A549 (cell line): ENCODE data around the gene FASTK. TPM values are rescaled to one million over a fixed set of nuclear protein-coding genes. Genes with fewer than 3 reads are reported as not detected.
A peak's percentile ranks its signal among the peaks of the same experiment; 100 is the strongest.

Source experiments
- ATAC-seq, 2 experiments: fragments of 200-7000 bp in 1 of 2; fragments of >200 bp in 1 of 2; cut with Nextera tagmentation in 1 of 2; cut with Tn5 transposase in 1 of 2; 3 replicates each; pipeline versions ENCODE4 v1.8.0 to v1.9.1; 2018 to 2020; ENCODE audit warnings: mild to moderate bottlenecking in 1 of 2, moderate library complexity in 1 of 2
- CTCF ChIA-PET: fragments of 300-600 bp; sonication (Branson Sonifier 250); formaldehyde crosslinking; extraction: SDS; loops from one replicate; lab custom pipeline; 2021; ENCODE audit warnings: antibody characterized with exemption, inconsistent platforms; lab: Yijun Ruan, JAX
- POLR2A ChIA-PET: fragments of 350-600 bp; formaldehyde crosslinking; extraction: SDS; loops from one replicate; lab custom pipeline; 2021; ENCODE audit warnings: antibody characterized with exemption, inconsistent platforms; lab: Yijun Ruan, JAX
- DNase-seq, 2 experiments: peaks; one replicate each; pipeline versions ENCODE4 v3.0.0 to v3.0.0-alpha.2; 2011 to 2016; ENCODE audit warnings: low read depth in 1 of 2, low spot score in 1 of 2
- FAIRE-seq: peaks from 2 replicates; lab custom pipeline; 2011; peaks lifted over from hg19 to GRCh38; lab: Jason Lieb, UNC
- H3K27ac ChIP-seq, 2 experiments: fragments of >200 bp; sonication (Bioruptor Twin); formaldehyde crosslinking; 3 replicates each; pipeline ENCODE4 v1.5.1; 2016 to 2017
- H3K4me1 ChIP-seq: fragments of >200 bp; sonication (Bioruptor Twin); formaldehyde crosslinking; 3 replicates; pipeline ENCODE4 v1.6.1; 2016
- H3K4me2 ChIP-seq: fragments of >200 bp; sonication (Bioruptor Twin); formaldehyde crosslinking; 3 replicates; pipeline ENCODE4 v1.6.1; 2016
- H3K4me3 ChIP-seq: fragments of >200 bp; sonication (Bioruptor Twin); formaldehyde crosslinking; 3 replicates; pipeline ENCODE4 v1.5.1; 2016
- H3K9me3 ChIP-seq: fragments of >200 bp; sonication (Bioruptor Twin); formaldehyde crosslinking; 3 replicates; pipeline ENCODE4 v1.6.1; 2016
- ATOH8 ChIP-seq: fragments of 250-450 bp; sonication (Bioruptor Pico); IDR thresholded peaks from 2 replicates; pipeline ENCODE4 v1.5.0; 2020; ENCODE audit warnings: low read depth, mild to moderate bottlenecking, moderate library complexity
- CBX2 ChIP-seq: fragments of 200-600 bp; sonication (generic); IDR thresholded peaks from 2 replicates; pipeline ENCODE4 v1.6.1; 2016; ENCODE audit warnings: low read depth, mild to moderate bottlenecking, borderline replicate concordance
- CBX8 ChIP-seq: fragments of 200-600 bp; sonication (generic); IDR thresholded peaks from 2 replicates; pipeline ENCODE4 v1.6.1; 2016
- EP300 ChIP-seq, 2 experiments: fragments of >200 bp; sonication (Bioruptor Twin); formaldehyde crosslinking; IDR thresholded peaks; 2 replicates in 1 of 2; 3 replicates in 1 of 2; pipeline ENCODE4 v1.6.1; 2016 to 2017
- GATA3 ChIP-seq: IDR thresholded peaks from 2 replicates; pipeline ENCODE4 v1.6.1; 2012; ENCODE audit warnings: borderline replicate concordance
- HDAC2 ChIP-seq: fragments of 200-600 bp; sonication (generic); IDR thresholded peaks from 2 replicates; pipeline ENCODE4 v1.6.1; 2016
- HMGXB4 ChIP-seq: fragments of 250-450 bp; sonication (Bioruptor Pico); IDR thresholded peaks from 2 replicates; pipeline ENCODE4 v1.5.0; 2021; ENCODE audit warnings: mild to moderate bottlenecking, moderate library complexity, borderline replicate concordance
- HOXB13 ChIP-seq: fragments of 250-450 bp; sonication (Bioruptor Pico); IDR thresholded peaks from 2 replicates; pipeline ENCODE4 v1.5.0; 2020; ENCODE audit warnings: low read depth, mild to moderate bottlenecking, moderate library complexity
- JUN ChIP-seq, 2 experiments: fragments of >200 bp; sonication (Bioruptor Twin); formaldehyde crosslinking; IDR thresholded peaks; 2 replicates in 1 of 2; 3 replicates in 1 of 2; pipeline ENCODE4 v1.6.1; 2016 to 2017
- JUNB ChIP-seq: fragments of >200 bp; sonication (Bioruptor Twin); formaldehyde crosslinking; IDR thresholded peaks from 2 replicates; pipeline ENCODE4 v1.6.1; 2016
- MAZ ChIP-seq: fragments of 150-350 bp; IDR thresholded peaks from 2 replicates; pipeline ENCODE4 v1.6.1; 2014; ENCODE audit warnings: antibody characterized with exemption, low read depth, low read length, borderline replicate concordance
- PHF8 ChIP-seq: fragments of 200-600 bp; sonication (generic); IDR thresholded peaks from 2 replicates; pipeline ENCODE4 v1.6.1; 2016; ENCODE audit warnings: low read depth, mild to moderate bottlenecking, antibody characterized with exemption, moderate library complexity, borderline replicate concordance
- POLR2A ChIP-seq: IDR thresholded peaks from 2 replicates; pipeline ENCODE4 v1.6.1; 2012; ENCODE audit warnings: mild to moderate bottlenecking, low read length
- POLR2AphosphoS2 ChIP-seq: conservative IDR thresholded peaks from 2 replicates; pipeline ENCODE4 v1.6.1; 2012; ENCODE audit warnings: low read length, improper control_type of control experiment, inconsistent platforms
- RAD21 ChIP-seq, 2 experiments: fragments of >200 bp in 1 of 2; sonication (Bioruptor Twin) in 1 of 2; formaldehyde crosslinking in 1 of 2; IDR thresholded peaks in 1 of 2; conservative IDR thresholded peaks in 1 of 2; 2 replicates in 1 of 2; 3 replicates in 1 of 2; pipeline ENCODE4 v1.6.1; 2012 to 2018; ENCODE audit warnings: inconsistent platforms in 1 of 2
- RFX5 ChIP-seq: fragments of 450-650 bp; IDR thresholded peaks from 2 replicates; pipeline ENCODE4 v1.7.1; 2014; ENCODE audit warnings: antibody characterized with exemption, mild to moderate bottlenecking, moderate library complexity
- RNF2 ChIP-seq: fragments of 200-600 bp; sonication (generic); IDR thresholded peaks from 2 replicates; pipeline ENCODE4 v1.6.1; 2016; ENCODE audit warnings: low read depth, mild to moderate bottlenecking, antibody characterized with exemption, moderate library complexity, borderline replicate concordance
- SMC3 ChIP-seq: fragments of >200 bp; sonication (Bioruptor Twin); formaldehyde crosslinking; IDR thresholded peaks from 3 replicates; pipeline ENCODE4 v1.6.1; 2018; ENCODE audit warnings: inconsistent platforms
- SREBF2 ChIP-seq: fragments of 450-650 bp; IDR thresholded peaks from 2 replicates; pipeline ENCODE4 v1.6.1; 2014; ENCODE audit warnings: mild to moderate bottlenecking, moderate library complexity
- TFCP2L1 ChIP-seq: fragments of 250-450 bp; sonication (Bioruptor Pico); IDR thresholded peaks from 2 replicates; pipeline ENCODE4 v1.5.0; 2021; ENCODE audit warnings: mild to moderate bottlenecking
- ZSCAN20 ChIP-seq: fragments of 250-450 bp; sonication (Bioruptor Pico); IDR thresholded peaks from 2 replicates; pipeline ENCODE4 v1.8.0; 2022; ENCODE audit warnings: mild to moderate bottlenecking, moderate library complexity
- WGBS: methylation state at CpG from one replicate; pipeline ENCODE4 v1.1.6; 2017; ENCODE audit errors: missing lambda C conversion rate; 5-methylcytosine and 5-hydroxymethylcytosine counted together
- polyA plus RNA-seq, 4 experiments: library from polyadenylated mRNA; depleted of rRNA in 3 of 4; stranded (reverse); fragments of >200 nt; fragmentation: RNase III in 1 of 4; extraction: RNeasy Plus Mini Kit Qiagen cat#74134 plus additional on column Dnase treatment in 1 of 4; gene quantifications; 2 replicates in 3 of 4; 3 replicates in 1 of 4; pipeline ENCODE4 v1.2.3, GENCODE V29; 2011 to 2017
- TF ChIP-seq, protein P1 (sequence below): fragments of >200 bp; sonication (Bioruptor Twin); formaldehyde crosslinking; IDR thresholded peaks from 3 replicates; pipeline ENCODE4 v1.5.1; 2016
- TF ChIP-seq, protein P2 (sequence below): fragments of >200 bp; sonication (Bioruptor Twin); formaldehyde crosslinking; IDR thresholded peaks from 2 replicates; pipeline ENCODE4 v1.6.1; 2016

FASTK gene
- polyA plus RNA-seq, 2 of the 4 experiments (the other 2 are of a cell fraction) = 38.5 to 72.4 TPM

DNA sequence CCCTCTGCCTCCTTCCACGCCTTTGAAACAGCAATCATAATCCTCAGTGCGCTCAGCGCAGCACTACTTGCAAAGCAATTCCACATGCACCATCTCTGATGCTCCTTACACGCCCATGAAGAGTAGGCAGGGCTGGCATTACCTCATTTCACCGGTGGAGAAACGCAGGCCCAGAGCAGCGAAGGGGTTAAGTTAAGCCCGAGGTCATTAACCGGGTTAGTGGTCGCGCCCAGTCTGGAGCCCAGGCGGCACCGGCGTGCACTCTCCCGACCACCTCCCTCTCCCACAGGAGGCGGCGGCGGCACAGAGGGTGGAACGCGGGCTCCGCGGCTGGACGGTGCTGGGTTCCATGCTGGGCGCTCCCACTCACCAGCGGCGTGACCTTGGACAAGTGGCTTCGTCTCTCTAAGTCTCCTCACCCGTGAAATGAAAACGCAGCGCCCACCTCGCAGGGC lies 515 bp downstream of the FASTK start:
- FAIRE-seq = no peak
- ATAC-seq = peak; percentile 1 to 11; a peak in 3 of 6 replicates

DNA sequence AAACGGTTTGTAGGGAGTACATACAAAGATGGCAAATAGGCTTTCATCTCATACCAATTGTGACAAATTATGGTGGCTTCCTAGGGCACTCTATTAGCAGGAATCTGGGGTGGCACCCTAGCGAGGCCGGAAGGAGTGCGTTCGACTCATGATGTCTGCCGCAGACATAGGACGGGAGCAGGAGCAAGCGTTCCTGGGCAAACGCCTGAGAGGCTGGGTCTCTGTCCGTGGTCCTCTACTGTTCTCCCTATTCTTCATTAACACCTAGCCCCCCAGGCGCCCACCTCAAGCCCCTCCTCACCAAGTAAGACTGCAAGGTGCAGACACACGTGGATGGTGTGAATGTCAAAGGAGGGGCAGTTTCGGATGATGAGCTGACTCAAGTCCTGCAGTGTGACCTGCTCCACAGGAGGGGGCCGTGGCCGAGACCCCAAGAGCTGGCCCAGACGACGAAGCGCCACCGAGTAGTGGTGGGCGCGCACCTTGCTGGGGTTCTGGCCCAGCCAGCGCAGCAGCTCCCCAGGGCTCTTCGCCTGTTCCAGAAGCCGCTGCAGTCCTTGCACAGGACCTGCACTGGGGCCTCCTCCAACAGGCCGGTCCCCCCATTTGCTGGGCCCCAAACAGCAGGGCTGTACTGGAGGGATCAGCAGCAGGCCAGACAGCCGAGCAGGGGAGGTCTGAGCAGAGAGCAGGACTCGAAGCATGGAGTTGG lies 1.3 kb downstream of the FASTK start:
- TF ChIP-seq CBX8 (no peak), HMGXB4 (CRISPR knock-in tag) (no peak), RFX5 (no peak), RAD21 (conservative IDR thresholded peaks at IDR 0.05 in 1 of 2, IDR thresholded peaks at IDR 0.05 in 1 of 2) (no peak), ZSCAN20 (CRISPR knock-in tag) (no peak), POLR2A (no peak), RNF2 (no peak), EP300 (IDR thresholded peaks at IDR 0.05) (no peak), SMC3 (no peak), SREBF2 (no peak), HOXB13 (CRISPR knock-in tag) (no peak), JUN (IDR thresholded peaks at IDR 0.05) (no peak), HDAC2 (no peak), PHF8 (no peak), POLR2AphosphoS2 (no peak), MAZ (no peak), ATOH8 (CRISPR knock-in tag) (no peak), CBX2 (no peak), JUNB (no peak)
- TF ChIP-seq, protein P1, sequence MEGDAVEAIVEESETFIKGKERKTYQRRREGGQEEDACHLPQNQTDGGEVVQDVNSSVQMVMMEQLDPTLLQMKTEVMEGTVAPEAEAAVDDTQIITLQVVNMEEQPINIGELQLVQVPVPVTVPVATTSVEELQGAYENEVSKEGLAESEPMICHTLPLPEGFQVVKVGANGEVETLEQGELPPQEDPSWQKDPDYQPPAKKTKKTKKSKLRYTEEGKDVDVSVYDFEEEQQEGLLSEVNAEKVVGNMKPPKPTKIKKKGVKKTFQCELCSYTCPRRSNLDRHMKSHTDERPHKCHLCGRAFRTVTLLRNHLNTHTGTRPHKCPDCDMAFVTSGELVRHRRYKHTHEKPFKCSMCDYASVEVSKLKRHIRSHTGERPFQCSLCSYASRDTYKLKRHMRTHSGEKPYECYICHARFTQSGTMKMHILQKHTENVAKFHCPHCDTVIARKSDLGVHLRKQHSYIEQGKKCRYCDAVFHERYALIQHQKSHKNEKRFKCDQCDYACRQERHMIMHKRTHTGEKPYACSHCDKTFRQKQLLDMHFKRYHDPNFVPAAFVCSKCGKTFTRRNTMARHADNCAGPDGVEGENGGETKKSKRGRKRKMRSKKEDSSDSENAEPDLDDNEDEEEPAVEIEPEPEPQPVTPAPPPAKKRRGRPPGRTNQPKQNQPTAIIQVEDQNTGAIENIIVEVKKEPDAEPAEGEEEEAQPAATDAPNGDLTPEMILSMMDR = no peak
- no peak for ATAC-seq
- Histone ChIP-seq H3K4me3 (peak overlapping the region; percentile 93), H3K27ac (peak overlapping the region; percentile 98; a peak in 4 of 6 replicates), H3K4me1 (peaks cover 55% of the 10 kb centered on the region), H3K9me3 (no peaks in the 10 kb centered on the region), H3K4me2 (peak overlapping the region; percentile 95)
- CTCF ChIA-PET = interaction anchor here (0.6 to 27.1 kb wide), 2 partner anchors 28 to 62 kb away, joined by 3 to 412 read pairs; no protein-coding TSS in a partner anchor
- no peak for DNase-seq
- 86% methylated on average over 26 of the region's 27 CpGs for WGBS
- POLR2A ChIA-PET = no interaction called here
- no peak for FAIRE-seq

More for the DNA sequence above, 515 bp downstream of the FASTK start:
- Histone ChIP-seq H3K4me2 (peak overlapping the region; percentile 95), H3K9me3 (no peaks in the 10 kb centered on the region)
- CTCF ChIA-PET = interaction anchor here (1.8 to 27.1 kb wide), 2 partner anchors 19 to 27 kb away, joined by 7 to 412 read pairs; no protein-coding TSS in a partner anchor
- POLR2A ChIA-PET = interaction anchor here (1.0 to 1.4 kb wide), 5 partner anchors 14 to 41 kb away, joined by 3 to 14 read pairs (median 4); no protein-coding TSS in a partner anchor
- TF ChIP-seq GATA3 (0 out of 2 replicates have a peak, but pooled peaks have one; percentile 3), TFCP2L1 (CRISPR knock-in tag) (0 out of 2 replicates have a peak, but pooled peaks have one; percentile 23), SMC3 (no peak)
- TF ChIP-seq, protein P2, sequence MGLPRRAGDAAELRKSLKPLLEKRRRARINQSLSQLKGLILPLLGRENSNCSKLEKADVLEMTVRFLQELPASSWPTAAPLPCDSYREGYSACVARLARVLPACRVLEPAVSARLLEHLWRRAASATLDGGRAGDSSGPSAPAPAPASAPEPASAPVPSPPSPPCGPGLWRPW = no peak
- TF ChIP-seq, all 56 proteins: peak for 2
- Histone ChIP-seq H3K4me3 (peak overlapping the region; percentile 93), H3K4me1 (peaks cover 56% of the 10 kb centered on the region), H3K27ac (peak overlapping the region; percentile 98)
- DNase-seq = peak in 1 of 2 experiments; percentile 45
- 1% methylated on average over 24 of the region's 31 CpGs for WGBS
